ENCODE measurements around the gene KDM8. TPM values are rescaled to one million over a fixed set of nuclear protein-coding genes. Genes with fewer than 3 reads are reported as not detected.

The KDM8 gene
- total RNA-seq, 4 donors from 2014 or later = 0.56 to 4.4 (median 2.5) TPM

DNA sequence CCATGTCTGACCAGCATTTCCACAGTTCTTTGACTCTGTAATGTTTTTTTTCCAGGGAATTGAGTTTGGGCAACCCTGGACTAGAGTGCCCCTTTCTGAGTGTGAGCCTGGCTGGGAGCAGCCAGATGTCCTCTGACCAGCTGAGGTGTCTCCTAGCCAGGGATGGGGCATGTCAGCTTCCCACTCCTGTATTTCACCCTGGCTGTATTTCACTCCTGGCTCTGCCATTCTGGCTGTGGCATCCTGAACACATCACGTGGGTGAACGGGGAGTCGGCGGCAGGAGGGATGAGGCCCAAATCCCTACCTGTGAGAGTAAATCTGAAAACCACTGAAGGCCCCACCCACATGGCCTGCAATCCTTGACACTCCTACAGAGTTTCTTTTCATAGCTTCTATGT is 31.3 kb downstream of the KDM8 start:
- H3K4me1 ChIP-seq = peaks cover 19 to 93% (median 48%) of the 10 kb centered on the region in 3 donors
- no peak for TF ChIP-seq CTCF (IDR thresholded peaks at IDR 0.05)
- TF ChIP-seq POLR2A (IDR thresholded peaks at IDR 0.05) = no peak
- no peaks in the 10 kb centered on the region for H3K27me3 ChIP-seq
- no peak for DNase-seq
- no peaks in the 10 kb centered on the region for H3K9me3 ChIP-seq
- H3K4me3 ChIP-seq = no peak overlapping the region
- 4 to 11% methylated on average over 4 of the region's 4 CpGs for WGBS, 2 donors
- H3K36me3 ChIP-seq = peaks cover 0 to 50% (median 8%) of the 10 kb centered on the region in 3 donors
- H3K27ac ChIP-seq = peak overlapping the region; percentile 66 to 85 (median 76)
- intact Hi-C loops (cut with DNase I) = loop anchor here (5.0 kb wide), 1 partner anchor 133 kb away; no protein-coding TSS in a partner anchor

DNA sequence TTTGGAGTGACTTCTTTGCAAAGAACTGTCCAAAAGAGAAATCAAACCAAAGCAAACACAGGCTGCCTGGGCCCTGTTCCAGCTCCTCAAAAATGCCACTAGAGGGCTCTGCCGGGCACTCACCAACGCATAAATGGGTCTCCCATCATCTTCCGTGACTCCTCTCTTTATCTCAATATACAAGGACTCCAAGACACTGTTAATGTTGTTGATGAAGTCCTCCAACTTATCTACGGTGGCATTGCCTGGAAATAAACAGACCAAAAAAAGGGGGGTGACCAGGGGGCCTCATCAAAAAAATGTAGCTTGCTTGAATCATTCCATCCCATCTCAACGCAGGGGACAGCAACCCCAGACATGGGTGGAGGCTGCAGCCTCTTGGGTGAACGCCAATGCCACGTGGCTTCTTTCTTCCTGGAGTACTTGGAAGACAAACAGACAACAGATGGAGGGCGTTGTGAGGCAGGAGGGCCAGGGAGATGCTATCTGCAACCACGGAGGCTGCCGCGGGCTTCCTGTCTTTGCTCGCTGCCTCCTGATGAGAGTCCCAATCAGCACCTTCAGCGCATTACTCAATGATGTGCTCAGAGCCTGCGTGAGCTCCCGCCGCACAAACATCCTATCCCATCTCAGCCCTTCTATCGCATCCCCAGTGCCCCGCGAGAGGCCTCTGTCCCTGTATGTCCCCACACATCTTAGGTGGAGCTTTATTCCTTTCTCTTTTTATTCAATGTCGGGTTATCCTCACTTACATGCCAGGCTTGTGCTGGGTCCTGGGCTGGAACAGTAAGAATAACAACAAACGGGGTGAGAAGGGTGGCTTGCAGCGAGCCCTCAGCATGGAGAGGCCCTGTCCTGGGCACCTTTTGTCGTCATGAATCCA is 32.0 kb downstream of the KDM8 start:
- WGBS, 2 donors = 34 to 59% methylated on average over 17 to 22 of the region's 23 CpGs
- peaks cover 19 to 90% (median 48%) of the 10 kb centered on the region in 3 donors for H3K4me1 ChIP-seq
- H3K9me3 ChIP-seq = no peaks in the 10 kb centered on the region
- intact Hi-C loops (cut with DNase I) = loop anchor here (5.0 kb wide), 1 partner anchor 132 kb away; no protein-coding TSS in a partner anchor
- no peaks in the 10 kb centered on the region for H3K27me3 ChIP-seq
- H3K27ac ChIP-seq = peak overlapping the region; percentile 66 to 85 (median 76)
- peak overlapping the region in 1 of 4 donors; percentile 40 for H3K4me3 ChIP-seq
- DNase-seq = peak; percentile 19
- peaks cover 0 to 43% (median 8%) of the 10 kb centered on the region in 3 donors for H3K36me3 ChIP-seq
- TF ChIP-seq CTCF (IDR thresholded peaks at IDR 0.05) (peak; percentile 62 to 88 (median 74)), POLR2A (IDR thresholded peaks at IDR 0.05) (peak in 2 of 4 donors; percentile 11 to 44)

GRCh38 chr16:27235938-27236245 is 32.6 kb downstream of the KDM8 start:
- WGBS, 2 donors = 79 to 87% methylated on average over 6 of the region's 8 CpGs
- peak overlapping the region; percentile 66 to 85 (median 76) for H3K27ac ChIP-seq
- intact Hi-C loops (cut with DNase I) = loop anchor here (5.0 kb wide), 1 partner anchor 131 kb away; no protein-coding TSS in a partner anchor
- H3K4me1 ChIP-seq = peaks cover 14 to 90% (median 50%) of the 10 kb centered on the region in 3 donors
- no peak overlapping the region for H3K4me3 ChIP-seq
- peaks cover 0 to 37% (median 8%) of the 10 kb centered on the region in 3 donors for H3K36me3 ChIP-seq
- no peak for TF ChIP-seq CTCF (IDR thresholded peaks at IDR 0.05)
- TF ChIP-seq POLR2A (IDR thresholded peaks at IDR 0.05) = no peak
- no peaks in the 10 kb centered on the region for H3K9me3 ChIP-seq
- no peaks in the 10 kb centered on the region for H3K27me3 ChIP-seq
- no peak for DNase-seq

DNA sequence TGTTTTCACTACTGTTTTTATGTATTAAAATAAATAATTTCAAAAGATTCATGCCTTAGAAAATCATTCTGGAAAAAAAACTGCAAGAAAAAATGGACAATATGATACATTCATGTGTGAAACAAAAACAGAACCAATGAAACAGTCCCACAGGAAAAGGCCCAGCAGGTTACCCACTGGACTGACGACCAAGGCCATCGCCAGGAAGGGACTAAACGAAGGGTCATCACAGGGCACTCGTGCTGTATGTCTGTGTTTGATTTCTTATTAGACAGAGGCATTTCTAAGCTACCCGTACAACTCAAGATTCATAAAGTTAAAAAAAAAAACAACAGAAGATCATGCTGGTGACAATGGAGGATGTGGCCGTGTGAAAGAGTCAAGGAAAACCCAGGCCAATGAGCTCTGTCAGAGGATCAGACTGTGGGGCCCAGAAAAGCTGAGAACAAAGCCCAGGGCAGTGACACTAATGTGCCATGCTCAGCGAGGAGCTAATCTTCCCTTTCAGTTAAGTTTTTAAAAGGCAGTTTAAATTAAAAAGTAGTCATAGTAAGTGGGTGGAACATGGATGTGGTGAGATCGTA is 33.4 kb downstream of the KDM8 start:
- no peak for DNase-seq
- intact Hi-C loops (cut with DNase I) = loop anchor here (5.0 kb wide), 1 partner anchor 131 kb away; no protein-coding TSS in a partner anchor
- TF ChIP-seq POLR2A (IDR thresholded peaks at IDR 0.05) = no peak
- no peak for TF ChIP-seq CTCF (IDR thresholded peaks at IDR 0.05)
- no peak overlapping the region for H3K4me3 ChIP-seq
- WGBS, 2 donors = 56 to 60% methylated on average over 7 to 8 of the region's 8 CpGs
- H3K27me3 ChIP-seq = no peaks in the 10 kb centered on the region
- H3K27ac ChIP-seq = peak overlapping the region; percentile 50 to 89 (median 82)
- no peaks in the 10 kb centered on the region for H3K9me3 ChIP-seq
- peaks cover 0 to 29% (median 8%) of the 10 kb centered on the region in 3 donors for H3K36me3 ChIP-seq
- peaks cover 13 to 90% (median 55%) of the 10 kb centered on the region in 3 donors for H3K4me1 ChIP-seq
